HepG2 (cell line): ENCODE measurements around the gene PFKFB2. TPM values are rescaled to one million over a fixed set of nuclear protein-coding genes. Genes with fewer than 3 reads are reported as not detected.

Experiments used
- CC2D1A ChIP-seq: sonication (generic); formaldehyde crosslinking; IDR thresholded peaks from 2 replicates; pipeline ENCODE4 v1.8.1; 2023; ENCODE audit warnings: mild to moderate bottlenecking, missing genetic modification reagents
- CREM ChIP-seq, 2 experiments: sonication (generic) in 1 of 2; formaldehyde crosslinking in 1 of 2; IDR thresholded peaks; 2 replicates each; pipeline versions ENCODE4 v1.4.0 to v1.6.1; 2016 to 2020; ENCODE audit warnings: antibody characterized with exemption in 1 of 2, mild to moderate bottlenecking in 1 of 2, missing genetic modification reagents in 1 of 2
- DRAP1 ChIP-seq: IDR thresholded peaks from 2 replicates; pipeline ENCODE4 v1.6.1; 2016; ENCODE audit warnings: missing genetic modification reagents, missing compliant biosample characterization
- EEA1 ChIP-seq: sonication (generic); formaldehyde crosslinking; IDR thresholded peaks from 2 replicates; pipeline ENCODE4 v1.5.1; 2020; ENCODE audit warnings: mild to moderate bottlenecking, missing genetic modification reagents, borderline replicate concordance
- ETV5 ChIP-seq: IDR thresholded peaks from 2 replicates; pipeline ENCODE4 v1.6.1; 2018; ENCODE audit warnings: missing biosample characterization, missing genetic modification reagents, inconsistent platforms, borderline replicate concordance
- GABPA ChIP-seq, 2 experiments: IDR thresholded peaks; 2 replicates each; pipeline ENCODE4 v1.6.1; 2011 to 2016; ENCODE audit warnings: low read depth in 2 of 2, low read length in 1 of 2, missing biosample characterization in 1 of 2, missing genetic modification characterization in 1 of 2
- GLMP ChIP-seq: sonication (generic); formaldehyde crosslinking; IDR thresholded peaks from 2 replicates; pipeline ENCODE4 v1.9.0; 2021; ENCODE audit warnings: missing genetic modification reagents, mild to moderate bottlenecking, borderline replicate concordance
- HDAC2 ChIP-seq: sonication (generic); formaldehyde crosslinking; IDR thresholded peaks from 2 replicates; pipeline ENCODE4 v1.4.0; 2020; ENCODE audit warnings: missing genetic modification reagents
- HHEX ChIP-seq: IDR thresholded peaks from 2 replicates; pipeline ENCODE4 v1.6.1; 2016; ENCODE audit warnings: control low read depth
- HIVEP1 ChIP-seq: sonication (generic); formaldehyde crosslinking; IDR thresholded peaks from 2 replicates; pipeline ENCODE4 v1.4.0; 2020; ENCODE audit warnings: mild to moderate bottlenecking, missing genetic modification reagents
- MAF1 ChIP-seq: sonication (generic); formaldehyde crosslinking; IDR thresholded peaks from 2 replicates; pipeline ENCODE4 v1.5.0; 2020; ENCODE audit warnings: missing genetic modification reagents, borderline replicate concordance
- MTA1 ChIP-seq: sonication (generic); formaldehyde crosslinking; IDR thresholded peaks from 2 replicates; pipeline ENCODE4 v1.4.0; 2020; ENCODE audit warnings: missing genetic modification reagents, mild to moderate bottlenecking, borderline replicate concordance
- NFKBIZ ChIP-seq: IDR thresholded peaks from 2 replicates; pipeline ENCODE4 v1.6.1; 2018; ENCODE audit warnings: missing genetic modification reagents, missing compliant biosample characterization
- POGZ ChIP-seq: sonication (generic); formaldehyde crosslinking; IDR thresholded peaks from 2 replicates; pipeline ENCODE4 v1.4.0; 2020; ENCODE audit warnings: mild to moderate bottlenecking, missing genetic modification reagents
- POLR2G ChIP-seq: fragments of 200-400 bp; formaldehyde crosslinking; IDR thresholded peaks from 2 replicates; pipeline ENCODE4 v1.6.1; 2018; ENCODE audit warnings: mild to moderate bottlenecking, low read depth, low read length, moderate library complexity
- SAP130 ChIP-seq: IDR thresholded peaks from 2 replicates; pipeline ENCODE4 v1.6.1; 2016; ENCODE audit warnings: low read depth
- SOX6 ChIP-seq, 2 experiments: fragments of 450-650 bp in 1 of 2; sonication (generic) in 1 of 2; formaldehyde crosslinking in 1 of 2; IDR thresholded peaks; 2 replicates each; pipeline versions ENCODE4 v1.4.0 to v1.6.1; 2017 to 2020; ENCODE audit warnings: antibody characterized with exemption in 1 of 2, mild to moderate bottlenecking in 1 of 2, missing genetic modification reagents in 1 of 2
- TOPORS ChIP-seq: sonication (generic); formaldehyde crosslinking; IDR thresholded peaks from 2 replicates; pipeline ENCODE4 v1.8.0; 2023; ENCODE audit warnings: mild to moderate bottlenecking, missing genetic modification reagents
- YEATS4 ChIP-seq: sonication (generic); formaldehyde crosslinking; IDR thresholded peaks from 2 replicates; pipeline ENCODE4 v1.4.0; 2020; ENCODE audit warnings: missing genetic modification reagents, borderline replicate concordance
- ZNF18 ChIP-seq: sonication (generic); formaldehyde crosslinking; IDR thresholded peaks from 2 replicates; pipeline ENCODE4 v1.8.0; 2022; ENCODE audit warnings: mild to moderate bottlenecking, missing genetic modification reagents; ENCODE audit not compliant: insufficient replicate concordance
- ZNF280D ChIP-seq: sonication (generic); formaldehyde crosslinking; IDR thresholded peaks from 2 replicates; pipeline ENCODE4 v1.5.1; 2020; ENCODE audit warnings: mild to moderate bottlenecking, missing genetic modification reagents
- ZNF333 ChIP-seq: sonication (generic); formaldehyde crosslinking; IDR thresholded peaks from 2 replicates; pipeline ENCODE4 v1.4.0; 2020; ENCODE audit warnings: mild to moderate bottlenecking, missing genetic modification reagents, borderline replicate concordance
- ZNF367 ChIP-seq: sonication (generic); formaldehyde crosslinking; IDR thresholded peaks from 2 replicates; pipeline ENCODE4 v1.4.0; 2020; ENCODE audit warnings: missing genetic modification reagents, borderline replicate concordance
- ZNF563 ChIP-seq: sonication (generic); formaldehyde crosslinking; IDR thresholded peaks from 2 replicates; pipeline ENCODE4 v1.8.0; 2022; ENCODE audit warnings: mild to moderate bottlenecking, moderate library complexity, missing genetic modification reagents
- ZSCAN20 ChIP-seq: sonication (generic); formaldehyde crosslinking; IDR thresholded peaks from 2 replicates; pipeline ENCODE4 v1.4.0; 2020; ENCODE audit warnings: missing genetic modification reagents, mild to moderate bottlenecking, borderline replicate concordance
- polyA plus RNA-seq, 8 experiments: library from polyadenylated mRNA; depleted of rRNA in 3 of 8; stranded (reverse) in 7 of 8; unstranded in 1 of 8; fragments of >200 nt; fragmentation: Illumina TruSeq in 4 of 8; extraction: Trizol in 4 of 8; gene quantifications; 2 replicates each; pipeline versions ENCODE4 v1.2.1 to v1.2.3, GENCODE V29; 2011 to 2016; ENCODE audit warnings: low read depth in 4 of 8, missing spikeins in 1 of 8, mixed read lengths in 1 of 8; ENCODE audit not compliant: insufficient read depth in 1 of 8
- total RNA-seq, 5 experiments: library from RNA; depleted of rRNA; stranded (reverse); fragments of >200 nt; fragmentation: Illumina TruSeq; extraction: Trizol; gene quantifications; 2 replicates each; pipeline ENCODE4 v1.2.3, GENCODE V29; 2016; ENCODE audit warnings: low read depth in 1 of 5

PFKFB2 gene
- total and polyA plus RNA-seq, 2 of the 13 experiments (the other 11 are each of a cell fraction or from before 2014, with no cell fraction given), result 4.6 to 10.6 TPM

GRCh38 chr1:207032528-207033017 is 20.5 kb upstream of the PFKFB2 start, which contains the start of gene C1orf116 (continued):
- TF ChIP-seq SOX6 (IDR thresholded peaks at IDR 0.05) (no peak), SOX6 (CRISPR knock-in tag; IDR thresholded peaks at IDR 0.05) (no peak; the same call in 1 of the 2 replicates), NFKBIZ (0 out of 2 replicates have a peak, but pooled peaks have one; percentile 29), MAF1 (CRISPR knock-in tag) (no peak), DRAP1 (CRISPR knock-in tag) (peak; percentile 81), GABPA (IDR thresholded peaks at IDR 0.05; ENCODE audit: low read depth, low read length) (no peak), GABPA (CRISPR knock-in tag; IDR thresholded peaks at IDR 0.05; ENCODE audit: low read depth) (no peak), MTA1 (no peak), CC2D1A (CRISPR knock-in tag) (no peak), GLMP (CRISPR knock-in tag) (no peak), ZNF18 (no peak), HHEX (CRISPR knock-in tag) (no peak), SAP130 (CRISPR knock-in tag) (peak; percentile 73), POLR2G (peak; percentile 59), ZNF280D (CRISPR knock-in tag) (no peak), ZNF367 (CRISPR knock-in tag) (no peak), EEA1 (CRISPR knock-in tag) (no peak), ZNF563 (no peak), HIVEP1 (CRISPR knock-in tag) (no peak), HDAC2 (CRISPR knock-in tag) (peak; percentile 25; the same call in 1 of the 2 replicates), TOPORS (CRISPR knock-in tag) (no peak), CREM (IDR thresholded peaks at IDR 0.05) (no peak), CREM (CRISPR knock-in tag; IDR thresholded peaks at IDR 0.05) (no peak), POGZ (0 out of 2 replicates have a peak, but pooled peaks have one; percentile 38), YEATS4 (CRISPR knock-in tag) (0 out of 2 replicates have a peak, but pooled peaks have one; percentile 25), ZSCAN20 (CRISPR knock-in tag) (no peak), ZNF333 (CRISPR knock-in tag) (no peak), ETV5 (CRISPR knock-in tag) (peak; percentile 13; the same call in 1 of the 2 replicates)
